ENCODE measurements around the gene GLG1.
"Not testable (repeated sequence)": the region's sequence is repeated elsewhere in the genome, so short reads cannot be mapped to it uniquely, and the experiment has no call there.

Gene GLG1

DNA sequence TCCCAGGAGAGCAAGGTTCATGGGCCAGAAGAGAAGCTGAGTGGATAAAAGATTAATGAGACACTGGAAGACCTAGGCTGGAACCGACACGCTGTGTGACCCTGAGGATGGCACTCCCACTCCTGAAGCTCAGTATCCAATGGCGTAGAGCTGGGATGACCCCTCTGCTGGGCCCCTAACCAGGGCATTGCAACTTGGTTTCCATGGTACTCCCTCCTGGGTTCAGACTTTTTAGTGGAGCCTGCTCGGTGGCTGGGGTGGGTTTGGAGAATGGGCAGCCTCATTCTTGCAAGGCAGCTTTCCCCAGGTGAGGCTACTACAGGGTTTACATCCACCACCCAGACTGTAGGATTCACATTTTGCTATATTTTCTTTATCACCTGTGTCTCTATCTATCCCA is 183.2 kb downstream of the GLG1 start:
- not testable (repeated sequence) for H3K27ac ChIP-seq (ENCODE audit: low read depth, low read length); H3K4me3 ChIP-seq (ENCODE audit: low read depth in 1 of 2, low read length in 2 of 2); H3K4me1 ChIP-seq (ENCODE audit: insufficient read depth, low read length); H3K9me3 ChIP-seq (ENCODE audit: low read length); H3K27me3 ChIP-seq (ENCODE audit: control insufficient read depth in 1 of 2, insufficient read depth in 2 of 2, low read length in 2 of 2); H3K36me3 ChIP-seq (ENCODE audit: insufficient read depth, low read length); H3K9ac ChIP-seq (ENCODE audit: low read length)

DNA sequence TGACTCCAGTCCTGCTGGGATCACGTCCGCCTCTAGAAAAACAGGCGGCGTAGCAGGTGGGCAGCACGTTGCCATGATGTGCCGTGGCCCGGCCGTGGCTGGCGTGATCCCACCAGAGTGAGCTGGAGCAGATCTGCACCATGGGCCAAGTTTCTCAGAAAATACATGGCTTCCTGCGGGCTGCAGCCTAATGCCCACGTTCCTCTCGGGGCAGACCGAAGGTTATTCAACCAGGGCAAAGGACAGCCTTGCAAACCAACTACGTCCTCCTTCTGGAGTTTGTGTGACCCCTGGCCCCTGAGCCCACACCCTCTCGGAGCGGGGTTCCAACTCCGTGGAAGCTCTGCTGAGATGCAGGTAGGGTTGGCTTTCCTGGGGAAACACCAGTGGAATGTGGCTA is 184.8 kb downstream of the GLG1 start:
- H3K4me3 ChIP-seq (ENCODE audit: low read depth in 1 of 2, low read length in 2 of 2); H3K36me3 ChIP-seq (ENCODE audit: insufficient read depth, low read length); H3K9me3 ChIP-seq (ENCODE audit: low read length); H3K27ac ChIP-seq (ENCODE audit: low read depth, low read length); H3K9ac ChIP-seq (ENCODE audit: low read length); H3K4me1 ChIP-seq (ENCODE audit: insufficient read depth, low read length); H3K27me3 ChIP-seq (ENCODE audit: control insufficient read depth in 1 of 2, insufficient read depth in 2 of 2, low read length in 2 of 2): not testable (repeated sequence)

DNA sequence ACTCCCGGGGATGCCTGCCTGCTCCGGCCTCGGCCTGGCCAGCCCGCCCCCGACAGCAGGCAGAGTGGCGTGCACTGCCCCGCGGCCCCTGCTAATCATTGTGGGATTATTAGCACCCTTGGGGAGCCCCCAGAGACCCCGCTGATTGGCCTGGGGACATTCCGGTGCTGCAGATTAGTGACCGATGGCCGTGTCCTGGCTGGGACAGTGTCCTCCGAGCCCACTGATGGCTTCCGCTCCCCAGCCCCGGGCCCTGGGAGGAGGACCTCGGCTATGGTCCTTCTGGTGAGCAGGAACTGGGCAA is 185.5 kb downstream of the GLG1 start:
- not testable (repeated sequence) for H3K36me3 ChIP-seq (ENCODE audit: insufficient read depth, low read length); H3K4me1 ChIP-seq (ENCODE audit: insufficient read depth, low read length); H3K27me3 ChIP-seq (ENCODE audit: control insufficient read depth in 1 of 2, insufficient read depth in 2 of 2, low read length in 2 of 2); H3K4me3 ChIP-seq (ENCODE audit: low read depth in 1 of 2, low read length in 2 of 2); H3K9ac ChIP-seq (ENCODE audit: low read length); H3K27ac ChIP-seq (ENCODE audit: low read depth, low read length); H3K9me3 ChIP-seq (ENCODE audit: low read length)

- H3K36me3 ChIP-seq (ENCODE audit: insufficient read depth, low read length); H3K27ac ChIP-seq (ENCODE audit: low read depth, low read length); H3K4me3 ChIP-seq (ENCODE audit: low read depth in 1 of 2, low read length in 2 of 2); H3K9ac ChIP-seq (ENCODE audit: low read length); H3K4me1 ChIP-seq (ENCODE audit: insufficient read depth, low read length); H3K27me3 ChIP-seq (ENCODE audit: control insufficient read depth in 1 of 2, insufficient read depth in 2 of 2, low read length in 2 of 2); H3K9me3 ChIP-seq (ENCODE audit: low read length): not testable (repeated sequence)
These were observed 186.1 kb downstream of the GLG1 start, which contains the start of gene CLEC18B for GRCh38 chr16:74420612-74421481. Gene CLEC18B, minus strand, starts transcription at chr16:74421478. Its CDS starts 208 bp downstream, at chr16:74421270.

- not testable (repeated sequence) for H3K27ac ChIP-seq (ENCODE audit: low read depth, low read length); H3K9ac ChIP-seq (ENCODE audit: low read length); H3K9me3 ChIP-seq (ENCODE audit: low read length); H3K4me3 ChIP-seq (ENCODE audit: low read depth in 1 of 2, low read length in 2 of 2); H3K27me3 ChIP-seq (ENCODE audit: control insufficient read depth in 1 of 2, insufficient read depth in 2 of 2, low read length in 2 of 2); H3K36me3 ChIP-seq (ENCODE audit: insufficient read depth, low read length); H3K4me1 ChIP-seq (ENCODE audit: insufficient read depth, low read length)
These were observed 187.1 kb downstream of the GLG1 start for GRCh38 chr16:74419811-74420210.

- H3K9me3 ChIP-seq (ENCODE audit: low read length); H3K4me3 ChIP-seq (ENCODE audit: low read depth in 1 of 2, low read length in 2 of 2); H3K27me3 ChIP-seq (ENCODE audit: control insufficient read depth in 1 of 2, insufficient read depth in 2 of 2, low read length in 2 of 2); H3K4me1 ChIP-seq (ENCODE audit: insufficient read depth, low read length); H3K36me3 ChIP-seq (ENCODE audit: insufficient read depth, low read length); H3K27ac ChIP-seq (ENCODE audit: low read depth, low read length); H3K9ac ChIP-seq (ENCODE audit: low read length): not testable (repeated sequence)
These were observed 189.0 kb downstream of the GLG1 start for GRCh38 chr16:74417897-74418296.

GRCh38 chr16:74413920-74414319 is 193.0 kb downstream of the GLG1 start:
- not testable (repeated sequence) for H3K9me3 ChIP-seq (ENCODE audit: low read length); H3K9ac ChIP-seq (ENCODE audit: low read length); H3K36me3 ChIP-seq (ENCODE audit: insufficient read depth, low read length); H3K27ac ChIP-seq (ENCODE audit: low read depth, low read length); H3K4me1 ChIP-seq (ENCODE audit: insufficient read depth, low read length); H3K4me3 ChIP-seq (ENCODE audit: low read depth in 1 of 2, low read length in 2 of 2); H3K27me3 ChIP-seq (ENCODE audit: control insufficient read depth in 1 of 2, insufficient read depth in 2 of 2, low read length in 2 of 2)

DNA sequence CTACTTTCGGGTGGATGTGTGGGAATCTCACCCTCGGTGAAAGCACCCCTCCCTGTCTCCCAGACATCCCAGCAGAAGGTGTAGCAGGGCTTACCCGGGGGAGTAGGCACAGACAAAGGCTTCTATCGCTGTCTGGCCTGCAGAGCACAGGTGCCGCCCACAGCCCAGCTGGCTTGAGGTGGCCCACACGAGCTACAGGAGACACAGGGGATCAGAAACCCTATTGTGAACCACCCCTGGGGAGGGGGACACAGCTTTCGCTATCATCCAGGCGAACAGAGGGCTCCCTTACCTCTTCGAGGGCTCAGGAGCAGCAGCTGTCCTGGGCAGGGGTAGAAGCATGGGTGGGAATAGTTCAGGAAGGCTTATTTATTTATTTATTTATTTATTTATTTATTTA is 193.4 kb downstream of the GLG1 start:
- not testable (repeated sequence) for H3K27me3 ChIP-seq (ENCODE audit: control insufficient read depth in 1 of 2, insufficient read depth in 2 of 2, low read length in 2 of 2); H3K4me3 ChIP-seq (ENCODE audit: low read depth in 1 of 2, low read length in 2 of 2); H3K36me3 ChIP-seq (ENCODE audit: insufficient read depth, low read length); H3K4me1 ChIP-seq (ENCODE audit: insufficient read depth, low read length); H3K9ac ChIP-seq (ENCODE audit: low read length); H3K9me3 ChIP-seq (ENCODE audit: low read length); H3K27ac ChIP-seq (ENCODE audit: low read depth, low read length)

GRCh38 chr16:74412775-74413390 is 194.0 kb downstream of the GLG1 start:
- not testable (repeated sequence) for H3K9ac ChIP-seq (ENCODE audit: low read length); H3K4me3 ChIP-seq (ENCODE audit: low read depth in 1 of 2, low read length in 2 of 2); H3K27ac ChIP-seq (ENCODE audit: low read depth, low read length); H3K9me3 ChIP-seq (ENCODE audit: low read length); H3K4me1 ChIP-seq (ENCODE audit: insufficient read depth, low read length); H3K36me3 ChIP-seq (ENCODE audit: insufficient read depth, low read length); H3K27me3 ChIP-seq (ENCODE audit: control insufficient read depth in 1 of 2, insufficient read depth in 2 of 2, low read length in 2 of 2)

GRCh38 chr16:74412138-74412774 is 194.7 kb downstream of the GLG1 start:
- not testable (repeated sequence) for H3K4me1 ChIP-seq (ENCODE audit: insufficient read depth, low read length); H3K9ac ChIP-seq (ENCODE audit: low read length); H3K36me3 ChIP-seq (ENCODE audit: insufficient read depth, low read length); H3K9me3 ChIP-seq (ENCODE audit: low read length); H3K27ac ChIP-seq (ENCODE audit: low read depth, low read length); H3K4me3 ChIP-seq (ENCODE audit: low read depth in 1 of 2, low read length in 2 of 2); H3K27me3 ChIP-seq (ENCODE audit: control insufficient read depth in 1 of 2, insufficient read depth in 2 of 2, low read length in 2 of 2)

GRCh38 chr16:74410981-74411380 is 195.9 kb downstream of the GLG1 start:
- H3K27me3 ChIP-seq (ENCODE audit: control insufficient read depth in 1 of 2, insufficient read depth in 2 of 2, low read length in 2 of 2); H3K9ac ChIP-seq (ENCODE audit: low read length); H3K4me3 ChIP-seq (ENCODE audit: low read depth in 1 of 2, low read length in 2 of 2); H3K27ac ChIP-seq (ENCODE audit: low read depth, low read length); H3K4me1 ChIP-seq (ENCODE audit: insufficient read depth, low read length); H3K9me3 ChIP-seq (ENCODE audit: low read length); H3K36me3 ChIP-seq (ENCODE audit: insufficient read depth, low read length): not testable (repeated sequence)
